SU-DHL-6 (cell line): ENCODE data around the gene RASA3.

ENCODE experiments used
- H2AFZ ChIP-seq: fragments of 200-600 bp; sonication (generic); 2 replicates; pipeline ENCODE4 v1.6.1; 2014; ENCODE audit warnings: low read depth, mild to moderate bottlenecking, moderate library complexity, mixed read lengths, antibody characterized with exemption, low read length; ENCODE audit not compliant: severe bottlenecking
- H3F3A ChIP-seq: fragments of 200-600 bp; shearing (Covaris generic); 2 replicates; pipeline ENCODE4 v1.6.0; 2016; ENCODE audit warnings: antibody characterized with exemption, mild to moderate bottlenecking; ENCODE audit not compliant: insufficient read depth
- H3K27ac ChIP-seq: fragments of 200-600 bp; sonication (generic); 2 replicates; pipeline ENCODE4 v1.5.1; 2016; ENCODE audit warnings: low read depth, mild to moderate bottlenecking, low read length, moderate library complexity, mixed read lengths
- H3K27me3 ChIP-seq: fragments of 200-600 bp; sonication (generic), shearing (Covaris generic); 2 replicates; pipeline ENCODE4 v1.6.0; 2014; ENCODE audit warnings: mild to moderate bottlenecking, low read length
- H3K36me3 ChIP-seq: fragments of 200-600 bp; sonication (generic); 2 replicates; pipeline ENCODE4 v1.6.1; 2014; ENCODE audit warnings: mild to moderate bottlenecking, low read length, mixed read lengths
- H3K4me2 ChIP-seq: fragments of 300-600, 200-600 bp; shearing (Covaris generic), sonication (generic); 2 replicates; pipeline ENCODE4 v1.6.0; 2014; ENCODE audit warnings: low read length, low read depth, mild to moderate bottlenecking; ENCODE audit not compliant: poor library complexity, severe bottlenecking
- H3K4me3 ChIP-seq: fragments of 200-600 bp; sonication (generic); 2 replicates; pipeline ENCODE4 v1.5.1; 2014; ENCODE audit warnings: antibody characterized with exemption, low read length, mild to moderate bottlenecking, mixed read lengths; ENCODE audit not compliant: insufficient read depth, poor library complexity, severe bottlenecking
- H3K79me2 ChIP-seq: fragments of 200-600 bp; sonication (generic); 2 replicates; pipeline ENCODE4 v1.6.1; 2014; ENCODE audit warnings: mild to moderate bottlenecking, low read length, moderate library complexity; ENCODE audit not compliant: insufficient read depth
- H3K9ac ChIP-seq: fragments of 200-600 bp; sonication (generic); 2 replicates; pipeline ENCODE4 v1.7.0; 2014; ENCODE audit warnings: mild to moderate bottlenecking, low read length
- H3K9me2 ChIP-seq: fragments of 200-600 bp; sonication (generic); replicated peaks from 2 replicates; pipeline ENCODE4 v1.6.1; 2014; ENCODE audit warnings: low read length; ENCODE audit not compliant: insufficient read depth
- H3K9me3 ChIP-seq: fragments of 200-600 bp; sonication (generic); 2 replicates; pipeline ENCODE4 v1.6.1; 2014; ENCODE audit warnings: low read length, mixed read lengths; ENCODE audit not compliant: insufficient read depth
- H4K20me1 ChIP-seq: fragments of 200-600 bp; sonication (generic); 2 replicates; pipeline ENCODE4 v1.6.1; 2014; ENCODE audit warnings: low read depth, mild to moderate bottlenecking, antibody characterized with exemption, low read length, moderate library complexity, mixed read lengths
- CTCF ChIP-seq: fragments of 200-600 bp; sonication (generic); IDR thresholded peaks from one replicate; pipeline ENCODE4 v1.5.1; 2017; ENCODE audit warnings: antibody characterized with exemption, mild to moderate bottlenecking, low read length, moderate library complexity; ENCODE audit not compliant: insufficient read depth, poor library complexity, severe bottlenecking
- EZH2phosphoT487 ChIP-seq: fragments of 200-600 bp; sonication (generic), shearing (Covaris generic); conservative IDR thresholded peaks from 2 replicates; pipeline ENCODE4 v1.6.1; 2018; ENCODE audit warnings: mild to moderate bottlenecking, antibody characterized with exemption, low read length, moderate library complexity, mixed read lengths

Gene RASA3

GRCh38 chr13:114154476-114154875, 22.1 kb upstream of the RASA3 start:
- no peak overlapping the region for H3K4me3 ChIP-seq
- TF ChIP-seq EZH2phosphoT487 (no peak), CTCF (no peak)
- no peaks in the 10 kb centered on the region for H3K79me2 ChIP-seq
- no peaks in the 10 kb centered on the region for H3K27me3 ChIP-seq
- H4K20me1 ChIP-seq, result no peaks in the 10 kb centered on the region
- no peak overlapping the region for H2AFZ ChIP-seq
- H3K9ac ChIP-seq, result no peak overlapping the region
- H3K27ac ChIP-seq, result no peak overlapping the region
- no peak overlapping the region for H3K4me2 ChIP-seq
- no peaks in the 10 kb centered on the region for H3K36me3 ChIP-seq
- no peaks in the 10 kb centered on the region for H3K9me2 ChIP-seq
- no peaks in the 10 kb centered on the region for H3F3A ChIP-seq
- no peaks in the 10 kb centered on the region for H3K9me3 ChIP-seq

GRCh38 chr13:114153485-114154080, 21.2 kb upstream of the RASA3 start:
- Histone ChIP-seq H3K79me2 (no peaks in the 10 kb centered on the region), H3K27ac (no peak overlapping the region), H3K9me3 (no peaks in the 10 kb centered on the region), H3K9me2 (no peaks in the 10 kb centered on the region), H3F3A (no peaks in the 10 kb centered on the region), H3K4me2 (no peak overlapping the region), H3K27me3 (no peaks in the 10 kb centered on the region), H3K4me3 (no peak overlapping the region), H3K36me3 (no peaks in the 10 kb centered on the region), H2AFZ (no peak overlapping the region), H3K9ac (no peak overlapping the region), H4K20me1 (no peaks in the 10 kb centered on the region)
- TF ChIP-seq EZH2phosphoT487 (no peak), CTCF (no peak)

- no peaks in the 10 kb centered on the region for H3F3A ChIP-seq
- H3K9ac ChIP-seq, result no peak overlapping the region
- no peak overlapping the region for H3K27ac ChIP-seq
- no peaks in the 10 kb centered on the region for H3K36me3 ChIP-seq
- no peaks in the 10 kb centered on the region for H3K79me2 ChIP-seq
- no peak for TF ChIP-seq CTCF
- no peak for TF ChIP-seq EZH2phosphoT487
- no peak overlapping the region for H3K4me3 ChIP-seq
- H3K4me2 ChIP-seq, result no peak overlapping the region
- H3K27me3 ChIP-seq, result no peaks in the 10 kb centered on the region
- no peaks in the 10 kb centered on the region for H4K20me1 ChIP-seq
- no peaks in the 10 kb centered on the region for H3K9me2 ChIP-seq
- no peak overlapping the region for H2AFZ ChIP-seq
- no peaks in the 10 kb centered on the region for H3K9me3 ChIP-seq
Measured at GRCh38 chr13:114152831-114153371, 20.5 kb upstream of the RASA3 start.
